MM.1S (cell line): ENCODE results near the gene EPHB1.

Experiments used
- DNase-seq: peaks from one replicate; pipeline ENCODE4 v3.0.0-alpha.2; 2015
- H2AFZ ChIP-seq: fragments of 300-600 bp; sonication (generic); 2 replicates; pipeline ENCODE4 v1.6.0; 2016; ENCODE audit warnings: antibody characterized with exemption, low read length
- H3F3A ChIP-seq: fragments of 300-600 bp; sonication (generic); 2 replicates; pipeline ENCODE4 v1.6.1; 2016; ENCODE audit warnings: mild to moderate bottlenecking, antibody characterized with exemption, low read length, moderate library complexity, mixed read lengths; ENCODE audit not compliant: insufficient read depth
- H3K27ac ChIP-seq: fragments of 300-600 bp; sonication (generic); 2 replicates; pipeline ENCODE4 v1.5.1; 2016; ENCODE audit warnings: mild to moderate bottlenecking, low read length
- H3K27me3 ChIP-seq: fragments of 300-600 bp; sonication (generic); replicated peaks from 2 replicates; pipeline ENCODE4 v1.6.0; 2016; ENCODE audit warnings: low read length; ENCODE audit not compliant: insufficient read depth
- H3K36me3 ChIP-seq: fragments of 300-600 bp; sonication (generic); replicated peaks from 2 replicates; pipeline ENCODE4 v1.6.1; 2016; ENCODE audit warnings: mild to moderate bottlenecking, low read length, mixed read lengths; ENCODE audit not compliant: insufficient read depth
- H3K4me1 ChIP-seq: fragments of 300-600 bp; sonication (generic); 2 replicates; pipeline ENCODE4 v1.6.1; 2016; ENCODE audit warnings: low read length, mixed read lengths
- H3K4me2 ChIP-seq: fragments of 300-600 bp; sonication (generic); 2 replicates; pipeline ENCODE4 v1.6.0; 2016; ENCODE audit warnings: low read depth, low read length
- H3K4me3 ChIP-seq: fragments of 300-600 bp; sonication (generic); 2 replicates; pipeline ENCODE4 v1.5.1; 2016; ENCODE audit warnings: low read length, mixed read lengths
- H3K79me2 ChIP-seq: fragments of 300-600 bp; sonication (generic); 2 replicates; pipeline ENCODE4 v1.6.1; 2016; ENCODE audit warnings: mixed run types, low read length, mixed read lengths
- H3K9ac ChIP-seq: fragments of 300-600 bp; sonication (generic); 2 replicates; pipeline ENCODE4 v1.6.1; 2016; ENCODE audit warnings: low read length, mixed read lengths
- H3K9me2 ChIP-seq: fragments of 300-600 bp; sonication (generic); replicated peaks from 2 replicates; pipeline ENCODE4 v1.6.1; 2016; ENCODE audit warnings: mild to moderate bottlenecking, low read length, mixed read lengths; ENCODE audit not compliant: insufficient read depth
- H3K9me3 ChIP-seq: fragments of 300-600 bp; sonication (generic); replicated peaks from 2 replicates; pipeline ENCODE4 v1.6.1; 2016; ENCODE audit warnings: mild to moderate bottlenecking, low read length, mixed read lengths; ENCODE audit not compliant: insufficient read depth
- H4K20me1 ChIP-seq: fragments of 300-600 bp; sonication (generic); 2 replicates; pipeline ENCODE4 v1.6.1; 2016; ENCODE audit warnings: mild to moderate bottlenecking, low read length, moderate library complexity, mixed read lengths; ENCODE audit not compliant: insufficient read depth
- CTCF ChIP-seq: fragments of 300-600 bp; sonication (generic); IDR thresholded peaks from 2 replicates; pipeline ENCODE4 v1.5.1; 2016; ENCODE audit warnings: antibody characterized with exemption, low read length, mixed read lengths
- EZH2 ChIP-seq: fragments of 300-600 bp; sonication (generic); optimal IDR thresholded peaks from 2 replicates; pipeline ENCODE3; 2017; ENCODE audit warnings: low read depth, mild to moderate bottlenecking, antibody characterized with exemption, low read length, mixed read lengths
- EZH2phosphoT487 ChIP-seq: fragments of 300-600 bp; sonication (generic); IDR thresholded peaks from 2 replicates; pipeline ENCODE4 v1.6.1; 2018; ENCODE audit warnings: antibody characterized with exemption, low read length

EPHB1 gene

GRCh38 chr3:135012101-135012500 is 217.0 kb downstream of the EPHB1 start:
- Histone ChIP-seq H3K9me3 (no peaks in the 10 kb centered on the region), H3K4me3 (no peak overlapping the region), H3K79me2 (no peaks in the 10 kb centered on the region), H3K4me1 (no peaks in the 10 kb centered on the region), H3K9me2 (no peaks in the 10 kb centered on the region), H4K20me1 (no peaks in the 10 kb centered on the region), H3K27ac (no peak overlapping the region), H3K4me2 (no peak overlapping the region), H3K9ac (no peak overlapping the region), H3F3A (no peaks in the 10 kb centered on the region), H3K27me3 (no peaks in the 10 kb centered on the region), H3K36me3 (no peaks in the 10 kb centered on the region), H2AFZ (no peak overlapping the region)
- TF ChIP-seq EZH2 (no peak), CTCF (no peak), EZH2phosphoT487 (no peak)
- no peak for DNase-seq

- Histone ChIP-seq H3K9me2 (no peaks in the 10 kb centered on the region), H3F3A (no peaks in the 10 kb centered on the region), H2AFZ (no peak overlapping the region), H3K4me3 (no peak overlapping the region), H3K9me3 (no peaks in the 10 kb centered on the region), H3K4me1 (peaks cover 6% of the 10 kb centered on the region), H3K27ac (no peak overlapping the region), H4K20me1 (no peaks in the 10 kb centered on the region), H3K36me3 (no peaks in the 10 kb centered on the region), H3K9ac (no peak overlapping the region), H3K4me2 (no peak overlapping the region), H3K79me2 (no peaks in the 10 kb centered on the region), H3K27me3 (no peaks in the 10 kb centered on the region)
- no peak for DNase-seq
- no peak for TF ChIP-seq CTCF
- no peak for TF ChIP-seq EZH2
- TF ChIP-seq EZH2phosphoT487, result no peak
Measured at GRCh38 chr3:135013206-135013605, 218.1 kb downstream of the EPHB1 start.

GRCh38 chr3:135014566-135014965 is 219.5 kb downstream of the EPHB1 start:
- Histone ChIP-seq H3K9me3 (no peaks in the 10 kb centered on the region), H3K4me3 (no peak overlapping the region), H3K79me2 (no peaks in the 10 kb centered on the region), H3F3A (no peaks in the 10 kb centered on the region), H3K9ac (no peak overlapping the region), H3K36me3 (no peaks in the 10 kb centered on the region), H3K9me2 (no peaks in the 10 kb centered on the region), H3K27me3 (no peaks in the 10 kb centered on the region), H3K27ac (no peak overlapping the region), H3K4me1 (peaks cover 16% of the 10 kb centered on the region), H3K4me2 (no peak overlapping the region), H2AFZ (no peak overlapping the region), H4K20me1 (no peaks in the 10 kb centered on the region)
- DNase-seq, result no peak
- TF ChIP-seq EZH2 (no peak), EZH2phosphoT487 (no peak), CTCF (no peak)
